GM12892 (cell line): ENCODE data around the gene PTPRR.

Source experiments
- DNase-seq: peaks from one replicate; pipeline ENCODE4 v3.0.0; 2011; ENCODE audit not compliant: insufficient read length
- FAIRE-seq: peaks from 2 replicates; lab custom pipeline; 2011; peaks lifted over from hg19 to GRCh38; lab: Jason Lieb, UNC
- POLR2A ChIP-seq: IDR thresholded peaks from 2 replicates; pipeline ENCODE4 v1.6.1; 2011; ENCODE audit warnings: low read depth, low read length, control low read depth
- POLR2AphosphoS5 ChIP-seq: IDR thresholded peaks from 2 replicates; pipeline ENCODE4 v1.6.1; 2011; ENCODE audit warnings: low read depth, low read length, control low read depth
- TAF1 ChIP-seq: IDR thresholded peaks from 2 replicates; pipeline ENCODE4 v1.6.1; 2011; ENCODE audit warnings: low read depth, mild to moderate bottlenecking, control low read depth, low read length, borderline replicate concordance

PTPRR gene

GRCh38 chr12:70838127-70838526, 82.4 kb downstream of the PTPRR start:
- DNase-seq (no peak), FAIRE-seq (no peak)
- TF ChIP-seq POLR2A: no peak
- TF ChIP-seq POLR2AphosphoS5: no peak
- no peak for TF ChIP-seq TAF1

GRCh38 chr12:70837026-70837425, 83.5 kb downstream of the PTPRR start:
- no peak for FAIRE-seq

GRCh38 chr12:70835948-70836347, 84.6 kb downstream of the PTPRR start:
- no peak for FAIRE-seq
- no peak for TF ChIP-seq POLR2A
- no peak for TF ChIP-seq POLR2AphosphoS5
- no peak for TF ChIP-seq TAF1
- DNase-seq: no peak

More at GRCh38 chr12:70837026-70837425, 83.5 kb downstream of the PTPRR start:
- no peak for DNase-seq
- TF ChIP-seq POLR2A: no peak

DNA sequence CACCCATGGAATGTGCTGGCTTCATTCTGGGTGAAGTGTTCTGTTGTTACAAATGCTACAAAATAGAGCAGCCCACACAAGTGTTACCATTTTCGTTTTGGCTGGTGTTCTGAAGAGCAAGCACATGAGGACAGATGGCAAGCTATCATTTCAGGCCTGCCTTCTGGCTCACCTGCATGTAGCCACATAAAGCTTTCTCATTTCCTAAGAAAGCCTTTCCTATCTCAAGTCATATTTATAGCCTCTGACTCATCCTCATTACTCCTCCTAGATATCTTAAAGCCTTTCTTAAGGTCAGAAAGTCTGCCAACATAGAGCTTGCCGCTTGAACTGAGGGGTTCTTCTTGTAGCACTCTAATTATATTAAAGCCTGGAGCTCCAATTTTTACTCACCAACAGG, 89.0 kb downstream of the PTPRR start:
- FAIRE-seq: no peak
- TF ChIP-seq POLR2AphosphoS5 (no peak), POLR2A (no peak), TAF1 (no peak)
- DNase-seq: no peak

DNA sequence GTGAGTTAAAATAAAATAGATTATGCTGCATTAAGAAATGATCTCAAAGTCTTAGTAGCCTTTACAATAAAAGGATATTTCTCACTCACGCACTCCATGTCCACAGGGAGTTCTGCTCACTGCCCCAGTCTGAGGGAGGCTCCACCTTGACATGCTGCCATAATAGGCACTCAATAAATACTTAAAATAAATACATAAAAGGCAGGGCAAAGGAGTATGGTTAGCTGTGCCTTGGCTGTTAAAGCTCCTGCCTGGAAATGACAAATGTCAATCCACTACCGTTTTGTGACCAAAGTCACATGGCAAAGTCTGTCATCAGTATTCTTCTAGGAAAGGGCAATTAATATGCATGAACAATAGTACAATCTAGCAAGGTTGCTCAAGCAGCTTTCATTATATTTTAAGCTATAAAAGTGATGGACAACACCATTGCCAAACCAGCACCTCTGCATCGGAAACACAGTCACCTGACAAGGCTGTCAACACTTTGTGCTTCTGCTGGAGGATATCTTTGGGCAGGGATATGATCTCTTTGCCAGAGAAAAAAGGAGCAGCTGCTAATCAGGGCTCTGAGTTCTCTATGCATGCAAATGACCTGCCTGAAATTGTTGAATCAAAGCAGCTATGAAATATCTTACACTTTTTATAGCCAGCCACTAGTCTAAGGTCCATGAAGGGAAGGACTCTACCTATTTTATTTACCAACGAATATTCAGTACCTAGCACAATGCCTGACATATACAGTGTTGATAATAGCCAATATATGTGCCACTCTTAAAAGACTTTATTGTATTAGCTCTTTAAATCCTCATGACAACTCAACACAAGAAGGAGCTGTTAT, 90.1 kb downstream of the PTPRR start:
- FAIRE-seq: no peak
- TF ChIP-seq POLR2AphosphoS5 (no peak), POLR2A (no peak), TAF1 (no peak)
- DNase-seq: no peak

- no peak for FAIRE-seq
- TF ChIP-seq POLR2A (no peak), TAF1 (no peak), POLR2AphosphoS5 (no peak)
- DNase-seq: no peak
Observed at GRCh38 chr12:70829070-70829469, 91.5 kb downstream of the PTPRR start.

- TF ChIP-seq POLR2A (no peak), TAF1 (no peak), POLR2AphosphoS5 (no peak)
- no peak for DNase-seq
- FAIRE-seq: no peak
Observed at GRCh38 chr12:70828351-70828750, 92.2 kb downstream of the PTPRR start.

DNA sequence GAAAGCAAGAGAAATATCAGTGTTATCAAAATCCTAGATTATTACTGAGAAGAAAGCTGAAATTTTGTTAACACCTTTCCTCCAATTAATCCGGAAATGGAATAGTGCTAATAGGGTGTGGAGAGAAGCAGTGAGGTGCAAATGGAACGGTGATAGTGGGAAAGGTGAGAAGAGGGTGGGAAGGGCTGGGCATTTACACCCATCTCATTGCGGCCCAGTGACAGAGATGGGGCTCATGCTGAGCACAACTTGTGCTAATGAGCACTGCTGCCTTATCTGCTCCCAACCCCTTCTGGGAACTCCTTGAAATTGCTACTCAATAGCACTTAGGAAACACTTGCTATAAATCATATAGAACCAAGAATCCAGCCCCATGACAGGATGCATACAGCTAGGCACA, 94.4 kb downstream of the PTPRR start:
- no peak for DNase-seq
- FAIRE-seq: no peak
- TF ChIP-seq POLR2AphosphoS5: no peak
- TF ChIP-seq POLR2A: no peak
- no peak for TF ChIP-seq TAF1

- no peak for TF ChIP-seq POLR2A
- no peak for TF ChIP-seq TAF1
- TF ChIP-seq POLR2AphosphoS5: no peak
- no peak for FAIRE-seq
- no peak for DNase-seq
Observed at GRCh38 chr12:70824511-70824910, 96.0 kb downstream of the PTPRR start.

- FAIRE-seq: no peak
- no peak for DNase-seq
- TF ChIP-seq POLR2A: no peak
- TF ChIP-seq POLR2AphosphoS5: no peak
- TF ChIP-seq TAF1: no peak
Observed at GRCh38 chr12:70823182-70823976, 97.2 kb downstream of the PTPRR start.

DNA sequence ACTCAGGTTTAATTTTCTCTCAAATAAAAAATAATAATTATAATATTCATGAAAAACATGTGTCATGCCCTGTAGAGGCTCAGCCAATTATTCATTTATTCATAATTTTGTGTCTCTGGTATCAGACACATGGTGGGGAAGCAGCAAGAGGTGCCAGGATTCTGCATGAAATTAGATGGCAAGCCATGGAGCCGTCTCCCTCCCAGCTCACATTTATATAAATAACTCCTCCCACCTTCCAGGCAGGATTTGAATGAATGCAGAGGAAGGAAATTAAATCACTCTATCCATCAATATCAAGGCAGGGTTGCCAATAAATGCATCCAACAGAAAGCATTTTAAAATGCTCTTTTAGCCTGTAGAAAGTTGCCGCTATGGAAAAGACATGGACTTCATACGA, 98.1 kb downstream of the PTPRR start:
- no peak for DNase-seq
- FAIRE-seq: no peak
- TF ChIP-seq TAF1 (no peak), POLR2AphosphoS5 (no peak), POLR2A (no peak)
